GM12873 (cell line): ENCODE results near the gene PDE8A.

Experiments
- CTCF ChIP-seq: IDR thresholded peaks from 2 replicates; pipeline ENCODE4 v1.5.1; 2012; ENCODE audit warnings: low read depth, mild to moderate bottlenecking, moderate library complexity, low read length, control low read depth; ENCODE audit not compliant: insufficient read depth; ENCODE audit errors: missing control alignments

Gene PDE8A

GRCh38 chr15:84991014-84991712 lies 9.5 kb downstream of the PDE8A start:
- no peak for TF ChIP-seq CTCF

- TF ChIP-seq CTCF = no peak
Measured at GRCh38 chr15:84992157-84992944, 10.7 kb downstream of the PDE8A start.

- no peak for TF ChIP-seq CTCF
Measured at GRCh38 chr15:84996055-84996454, 14.4 kb downstream of the PDE8A start.

GRCh38 chr15:85000189-85000864 lies 18.7 kb downstream of the PDE8A start:
- no peak for TF ChIP-seq CTCF

GRCh38 chr15:85000937-85001336 lies 19.3 kb downstream of the PDE8A start:
- no peak for TF ChIP-seq CTCF

GRCh38 chr15:85002517-85002916 lies 20.9 kb downstream of the PDE8A start:
- no peak for TF ChIP-seq CTCF

GRCh38 chr15:85003593-85004312 lies 22.1 kb downstream of the PDE8A start:
- TF ChIP-seq CTCF = no peak
